SK-N-SH (cell line): ENCODE measurements around the gene DNAJB6. TPM values are rescaled to one million over a fixed set of nuclear protein-coding genes. Genes with fewer than 3 reads are reported as not detected.

Experiments used
- CTCF ChIA-PET: fragments of 300-600, 350-600 bp; formaldehyde crosslinking; extraction: SDS; loops from one replicate; lab custom pipeline; 2021; lab: Yijun Ruan, JAX
- POLR2A ChIA-PET: fragments of 350-600 bp; sonication (Branson Sonifier 250); formaldehyde crosslinking; extraction: SDS; loops from one replicate; lab custom pipeline; 2020; ENCODE audit warnings: antibody characterized with exemption, inconsistent platforms; lab: Yijun Ruan, JAX
- DNase-seq: peaks from one replicate; pipeline ENCODE4 v3.0.0; 2012
- H2AFZ ChIP-seq: fragments of 200-600 bp; sonication (generic); 2 replicates; pipeline ENCODE4 v1.8.1; 2016; ENCODE audit warnings: antibody characterized with exemption, mild to moderate bottlenecking, low read depth
- H3F3A ChIP-seq: fragments of 200-600 bp; sonication (generic); replicated peaks from 2 replicates; pipeline ENCODE3; 2016; ENCODE audit warnings: antibody characterized with exemption, mild to moderate bottlenecking; ENCODE audit not compliant: insufficient read depth
- H3K27ac ChIP-seq, 2 experiments: fragments of 200-500 bp in 1 of 2; fragments of 200-600 bp in 1 of 2; sonication (Bioruptor generic) in 1 of 2; sonication (generic), shearing (Covaris generic) in 1 of 2; 2 replicates each; pipeline versions ENCODE4 v1.5.1 to v1.6.1; 2014 to 2016; ENCODE audit warnings: low read depth in 2 of 2, inconsistent platforms in 1 of 2, low read length in 1 of 2, mild to moderate bottlenecking in 1 of 2, mixed read lengths in 1 of 2
- H3K27me3 ChIP-seq: fragments of 200-600 bp; sonication (generic), shearing (Covaris generic); 2 replicates; pipeline ENCODE4 v1.6.1; 2016; ENCODE audit warnings: mixed run types; ENCODE audit not compliant: insufficient read depth
- H3K36me3 ChIP-seq, 2 experiments: fragments of 200-500 bp in 1 of 2; fragments of 200-600 bp in 1 of 2; sonication (Bioruptor generic) in 1 of 2; sonication (generic) in 1 of 2; replicated peaks in 1 of 2; 2 replicates each; pipeline versions ENCODE3 to v1.5.1; 2014 to 2016; ENCODE audit warnings: low read length in 1 of 2, mild to moderate bottlenecking in 1 of 2; ENCODE audit not compliant: insufficient read depth in 2 of 2, control insufficient read depth in 1 of 2
- H3K4me1 ChIP-seq, 2 experiments: fragments of 200-500 bp in 1 of 2; fragments of 200-600 bp in 1 of 2; sonication (Bioruptor generic) in 1 of 2; sonication (generic), shearing (Covaris generic) in 1 of 2; 2 replicates each; pipeline versions ENCODE4 v1.5.1 to v1.6.1; 2014 to 2016; ENCODE audit warnings: low read depth in 1 of 2, low read length in 1 of 2, mixed run types in 1 of 2; ENCODE audit not compliant: insufficient read depth in 2 of 2, control insufficient read depth in 1 of 2
- H3K4me2 ChIP-seq: fragments of 200-600 bp; sonication (generic), shearing (Covaris generic); 2 replicates; pipeline ENCODE4 v1.6.1; 2017; ENCODE audit warnings: mixed run types
- H3K4me3 ChIP-seq, 2 experiments: fragments of 200-500 bp in 1 of 2; fragments of 200-600 bp in 1 of 2; sonication (Bioruptor generic) in 1 of 2; sonication (generic), shearing (Covaris generic) in 1 of 2; 2 replicates each; pipeline versions ENCODE4 v1.5.1 to v1.8.1; 2014 to 2016; ENCODE audit warnings: low read depth in 2 of 2, inconsistent platforms in 1 of 2, low read length in 1 of 2, mild to moderate bottlenecking in 1 of 2, mixed read lengths in 1 of 2, moderate library complexity in 1 of 2
- H3K79me2 ChIP-seq: fragments of 200-600 bp; sonication (generic); 2 replicates; pipeline ENCODE4 v1.8.1; 2017; ENCODE audit warnings: mild to moderate bottlenecking; ENCODE audit not compliant: insufficient read depth
- H3K9ac ChIP-seq: fragments of 200-600 bp; sonication (generic); 2 replicates; pipeline ENCODE4 v1.6.1; 2017; ENCODE audit warnings: mixed run types
- H3K9me2 ChIP-seq: fragments of 200-600 bp; sonication (generic); 2 replicates; pipeline ENCODE4 v1.6.1; 2017; ENCODE audit warnings: mixed run types
- H3K9me3 ChIP-seq: fragments of 200-600 bp; sonication (generic); 2 replicates; pipeline ENCODE4 v1.6.1; 2017; ENCODE audit warnings: mixed run types, mild to moderate bottlenecking, moderate library complexity
- H4K20me1 ChIP-seq: fragments of 200-600 bp; sonication (generic); 2 replicates; pipeline ENCODE4 v1.6.1; 2017; ENCODE audit warnings: mild to moderate bottlenecking, mixed run types; ENCODE audit not compliant: insufficient read depth
- CHD2 ChIP-seq: fragments of 150-350 bp; IDR thresholded peaks from 2 replicates; pipeline ENCODE4 v1.6.1; 2018; ENCODE audit warnings: low read length; ENCODE audit not compliant: partially characterized antibody
- FOXM1 ChIP-seq: IDR thresholded peaks from 2 replicates; pipeline ENCODE4 v1.4.0; 2012; ENCODE audit warnings: low read depth, mild to moderate bottlenecking
- MEF2A ChIP-seq: IDR thresholded peaks from 2 replicates; pipeline ENCODE4 v1.4.0; 2012; ENCODE audit warnings: low read depth, borderline replicate concordance
- MXI1 ChIP-seq: IDR thresholded peaks from 2 replicates; pipeline ENCODE4 v1.6.1; 2012; ENCODE audit warnings: mild to moderate bottlenecking, low read depth, low read length, improper control_type of control experiment
- NRF1 ChIP-seq: IDR thresholded peaks from 2 replicates; pipeline ENCODE4 v1.6.1; 2012; ENCODE audit warnings: low read depth, mild to moderate bottlenecking, low read length
- POLR2AphosphoS5 ChIP-seq: IDR thresholded peaks from 2 replicates; pipeline ENCODE4 v1.6.1; 2012; ENCODE audit warnings: low read depth, low read length
- RCOR1 ChIP-seq: fragments of 150-350 bp; IDR thresholded peaks from 2 replicates; pipeline ENCODE4 v1.6.1; 2017; ENCODE audit warnings: antibody characterized with exemption, low read length
- RFX5 ChIP-seq: IDR thresholded peaks from 2 replicates; pipeline ENCODE4 v1.6.1; 2012; ENCODE audit warnings: mild to moderate bottlenecking, improper control_type of control experiment, low read length
- RXRA ChIP-seq: IDR thresholded peaks from 2 replicates; pipeline ENCODE4 v1.4.0; 2012; ENCODE audit warnings: low read depth, mild to moderate bottlenecking, borderline replicate concordance
- SIN3A ChIP-seq: IDR thresholded peaks from 2 replicates; pipeline ENCODE4 v1.6.1; 2012; ENCODE audit warnings: low read depth, mild to moderate bottlenecking, low read length, moderate library complexity, borderline replicate concordance
- SMC3 ChIP-seq: IDR thresholded peaks from 2 replicates; pipeline ENCODE4 v1.6.1; 2012; ENCODE audit warnings: low read depth, low read length, improper control_type of control experiment
- TAF1 ChIP-seq: IDR thresholded peaks from 2 replicates; pipeline ENCODE4 v1.6.1; 2012; ENCODE audit warnings: low read depth, mild to moderate bottlenecking, low read length, moderate library complexity, borderline replicate concordance
- YY1 ChIP-seq: IDR thresholded peaks from 2 replicates; pipeline ENCODE4 v1.4.0; 2012; ENCODE audit warnings: low read depth, mild to moderate bottlenecking
- WGBS: methylation state at CpG from one replicate; pipeline ENCODE4 v1.1.6; 2017; ENCODE audit warnings: low lambda C conversion rate; 5-methylcytosine and 5-hydroxymethylcytosine counted together
- polyA plus RNA-seq, 3 experiments: library from polyadenylated mRNA; depleted of rRNA; stranded (reverse); fragments of >200 nt; gene quantifications; 2 replicates each; pipeline ENCODE4 v1.2.3, GENCODE V29; 2012
- TF ChIP-seq, protein P1 (sequence below): IDR thresholded peaks from 2 replicates; pipeline ENCODE4; 2012
- TF ChIP-seq, protein P2 (sequence below): IDR thresholded peaks from 2 replicates; pipeline ENCODE4 v1.4.0; 2012; ENCODE audit warnings: low read depth, borderline replicate concordance
- TF ChIP-seq, protein P3 (sequence below): IDR thresholded peaks from 2 replicates; pipeline ENCODE4 v1.6.1; 2012; ENCODE audit warnings: mild to moderate bottlenecking, low read depth, low read length, moderate library complexity
- TF ChIP-seq, protein P4 (sequence below): fragments of 150-350 bp; IDR thresholded peaks from 2 replicates; pipeline ENCODE4 v1.6.1; 2017; ENCODE audit warnings: antibody characterized with exemption, low read length, low read depth, borderline replicate concordance

The DNAJB6 gene
- polyA plus RNA-seq, 1 of the 3 experiments (the other 2 are of a cell fraction) = 176 TPM

DNA sequence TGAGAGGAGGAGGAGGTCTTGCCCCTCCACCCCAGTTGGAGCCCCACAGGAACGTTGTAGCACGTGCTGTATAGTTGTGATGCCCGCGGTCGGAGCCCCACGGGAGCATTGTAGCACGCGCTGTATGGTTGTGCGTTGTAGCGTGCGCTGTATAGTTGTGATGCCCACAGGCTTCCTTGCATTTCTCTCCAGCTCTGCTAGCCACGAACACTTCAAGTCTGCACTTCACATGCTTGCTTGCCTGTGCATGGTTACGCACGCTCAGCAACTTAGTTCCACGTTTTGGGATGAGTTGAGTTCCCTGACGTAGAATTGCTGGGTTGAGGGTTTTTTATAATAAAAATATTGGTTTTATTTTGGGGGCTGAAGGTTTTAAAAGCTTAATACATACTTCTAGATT lies 41.6 kb downstream of the DNAJB6 start:
- ChIA-PET CTCF (interaction anchor here (1.0 to 7.1 kb wide), 7 partner anchors 9 to 105 kb away, joined by 3 to 37 read pairs (median 5); no protein-coding TSS in a partner anchor), POLR2A (no interaction called here)
- Histone ChIP-seq H3K4me1 (no peaks in the 10 kb centered on the region; a peak in 1 of 4 replicates), H3K4me3 (no peak overlapping the region), H3K27me3 (no peaks in the 10 kb centered on the region), H3K36me3 (peaks cover 46 to 60% of the 10 kb centered on the region in 2 experiments), H3F3A (no peaks in the 10 kb centered on the region), H3K79me2 (peaks cover 100% of the 10 kb centered on the region), H4K20me1 (peaks cover 91% of the 10 kb centered on the region), H3K27ac (no peak overlapping the region), H3K9ac (no peak overlapping the region), H2AFZ (no peak overlapping the region), H3K9me3 (no peaks in the 10 kb centered on the region), H3K9me2 (no peaks in the 10 kb centered on the region), H3K4me2 (no peak overlapping the region)
- WGBS = 98% methylated on average over 16 of the region's 16 CpGs
- TF ChIP-seq RXRA (no peak), RCOR1 (no peak), FOXM1 (no peak), POLR2AphosphoS5 (no peak), MEF2A (no peak), TAF1 (no peak), CHD2 (no peak), MXI1 (no peak), RFX5 (no peak), NRF1 (no peak), SMC3 (no peak), SIN3A (no peak), YY1 (no peak)
- TF ChIP-seq, protein P1, sequence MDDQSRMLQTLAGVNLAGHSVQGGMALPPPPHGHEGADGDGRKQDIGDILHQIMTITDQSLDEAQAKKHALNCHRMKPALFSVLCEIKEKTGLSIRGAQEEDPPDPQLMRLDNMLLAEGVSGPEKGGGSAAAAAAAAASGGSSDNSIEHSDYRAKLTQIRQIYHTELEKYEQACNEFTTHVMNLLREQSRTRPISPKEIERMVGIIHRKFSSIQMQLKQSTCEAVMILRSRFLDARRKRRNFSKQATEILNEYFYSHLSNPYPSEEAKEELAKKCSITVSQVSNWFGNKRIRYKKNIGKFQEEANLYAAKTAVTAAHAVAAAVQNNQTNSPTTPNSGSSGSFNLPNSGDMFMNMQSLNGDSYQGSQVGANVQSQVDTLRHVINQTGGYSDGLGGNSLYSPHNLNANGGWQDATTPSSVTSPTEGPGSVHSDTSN = no peak
- TF ChIP-seq, protein P2, sequence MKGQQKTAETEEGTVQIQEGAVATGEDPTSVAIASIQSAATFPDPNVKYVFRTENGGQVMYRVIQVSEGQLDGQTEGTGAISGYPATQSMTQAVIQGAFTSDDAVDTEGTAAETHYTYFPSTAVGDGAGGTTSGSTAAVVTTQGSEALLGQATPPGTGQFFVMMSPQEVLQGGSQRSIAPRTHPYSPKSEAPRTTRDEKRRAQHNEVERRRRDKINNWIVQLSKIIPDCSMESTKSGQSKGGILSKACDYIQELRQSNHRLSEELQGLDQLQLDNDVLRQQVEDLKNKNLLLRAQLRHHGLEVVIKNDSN = no peak
- TF ChIP-seq, protein P3, sequence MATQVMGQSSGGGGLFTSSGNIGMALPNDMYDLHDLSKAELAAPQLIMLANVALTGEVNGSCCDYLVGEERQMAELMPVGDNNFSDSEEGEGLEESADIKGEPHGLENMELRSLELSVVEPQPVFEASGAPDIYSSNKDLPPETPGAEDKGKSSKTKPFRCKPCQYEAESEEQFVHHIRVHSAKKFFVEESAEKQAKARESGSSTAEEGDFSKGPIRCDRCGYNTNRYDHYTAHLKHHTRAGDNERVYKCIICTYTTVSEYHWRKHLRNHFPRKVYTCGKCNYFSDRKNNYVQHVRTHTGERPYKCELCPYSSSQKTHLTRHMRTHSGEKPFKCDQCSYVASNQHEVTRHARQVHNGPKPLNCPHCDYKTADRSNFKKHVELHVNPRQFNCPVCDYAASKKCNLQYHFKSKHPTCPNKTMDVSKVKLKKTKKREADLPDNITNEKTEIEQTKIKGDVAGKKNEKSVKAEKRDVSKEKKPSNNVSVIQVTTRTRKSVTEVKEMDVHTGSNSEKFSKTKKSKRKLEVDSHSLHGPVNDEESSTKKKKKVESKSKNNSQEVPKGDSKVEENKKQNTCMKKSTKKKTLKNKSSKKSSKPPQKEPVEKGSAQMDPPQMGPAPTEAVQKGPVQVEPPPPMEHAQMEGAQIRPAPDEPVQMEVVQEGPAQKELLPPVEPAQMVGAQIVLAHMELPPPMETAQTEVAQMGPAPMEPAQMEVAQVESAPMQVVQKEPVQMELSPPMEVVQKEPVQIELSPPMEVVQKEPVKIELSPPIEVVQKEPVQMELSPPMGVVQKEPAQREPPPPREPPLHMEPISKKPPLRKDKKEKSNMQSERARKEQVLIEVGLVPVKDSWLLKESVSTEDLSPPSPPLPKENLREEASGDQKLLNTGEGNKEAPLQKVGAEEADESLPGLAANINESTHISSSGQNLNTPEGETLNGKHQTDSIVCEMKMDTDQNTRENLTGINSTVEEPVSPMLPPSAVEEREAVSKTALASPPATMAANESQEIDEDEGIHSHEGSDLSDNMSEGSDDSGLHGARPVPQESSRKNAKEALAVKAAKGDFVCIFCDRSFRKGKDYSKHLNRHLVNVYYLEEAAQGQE = no peak
- TF ChIP-seq, protein P4, sequence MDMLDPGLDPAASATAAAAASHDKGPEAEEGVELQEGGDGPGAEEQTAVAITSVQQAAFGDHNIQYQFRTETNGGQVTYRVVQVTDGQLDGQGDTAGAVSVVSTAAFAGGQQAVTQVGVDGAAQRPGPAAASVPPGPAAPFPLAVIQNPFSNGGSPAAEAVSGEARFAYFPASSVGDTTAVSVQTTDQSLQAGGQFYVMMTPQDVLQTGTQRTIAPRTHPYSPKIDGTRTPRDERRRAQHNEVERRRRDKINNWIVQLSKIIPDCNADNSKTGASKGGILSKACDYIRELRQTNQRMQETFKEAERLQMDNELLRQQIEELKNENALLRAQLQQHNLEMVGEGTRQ = no peak
- no peak for DNase-seq
